GM18505 (cell line): Measurements from ENCODE around the gene TBCD.

Experiments used
- ATAC-seq: cut with Tn5 transposase; IDR thresholded peaks from one replicate; pipeline ENCODE4 v1.9.1; 2021; ENCODE audit not compliant: unreplicated experiment
- POLR2A ChIP-seq: IDR thresholded peaks from 4 replicates; pipeline ENCODE4 v1.6.1; 2011; ENCODE audit warnings: borderline replicate concordance; ENCODE audit not compliant: insufficient read depth, insufficient read length; ENCODE audit errors: extremely low read depth

The TBCD gene

DNA sequence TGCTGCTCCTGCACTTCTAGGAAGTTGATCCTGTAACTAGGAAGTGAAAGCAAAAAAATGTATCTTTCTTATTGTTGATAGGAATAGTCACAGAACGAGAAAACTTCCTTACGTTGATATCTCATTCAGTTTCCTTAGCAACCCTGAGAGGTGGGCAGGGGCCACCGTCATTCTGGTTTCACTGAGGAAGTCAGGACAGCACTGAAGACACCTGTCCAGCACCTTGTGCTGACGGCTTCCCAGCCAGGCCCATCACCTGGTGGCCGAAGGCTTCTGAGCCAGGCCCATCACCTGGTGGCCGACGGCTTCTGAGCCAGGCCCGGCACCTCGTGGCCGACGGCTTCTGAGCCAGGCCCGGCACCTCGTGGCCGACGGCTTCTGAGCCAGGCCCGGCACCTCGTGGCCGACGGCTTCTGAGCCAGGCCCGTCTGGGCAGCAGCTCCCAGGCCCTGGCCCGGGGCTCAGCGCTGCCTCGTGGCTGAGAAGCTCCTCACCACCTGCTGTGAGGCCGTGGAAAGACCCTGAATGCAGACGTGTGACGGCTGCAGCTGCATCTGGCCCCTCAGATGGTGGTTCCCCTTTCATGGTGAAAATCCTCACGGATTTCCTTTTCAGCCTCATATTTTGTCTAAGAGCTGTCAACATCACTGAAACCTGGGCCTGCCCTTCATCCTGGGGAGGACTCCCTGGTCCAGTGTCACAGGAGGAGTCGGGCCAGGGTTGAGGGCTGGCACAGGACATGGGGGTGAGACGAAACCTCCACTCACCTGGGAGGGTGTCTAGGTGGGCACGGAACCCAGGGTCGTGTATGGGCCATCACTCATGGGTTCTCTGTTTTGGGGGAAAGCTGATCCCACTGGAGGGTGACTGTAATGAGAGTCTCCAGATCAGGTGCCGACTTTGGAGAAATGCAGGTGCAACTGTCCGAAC, 121.0 kb downstream of the TBCD start:
- TF ChIP-seq POLR2A = no peak
- ATAC-seq = no peak

- no peak for TF ChIP-seq POLR2A
- ATAC-seq = no peak
Measured at GRCh38 chr17:82873521-82873920, 121.7 kb downstream of the TBCD start.

GRCh38 chr17:82874011-82874835, 122.4 kb downstream of the TBCD start:
- no peak for ATAC-seq
- TF ChIP-seq POLR2A = no peak

DNA sequence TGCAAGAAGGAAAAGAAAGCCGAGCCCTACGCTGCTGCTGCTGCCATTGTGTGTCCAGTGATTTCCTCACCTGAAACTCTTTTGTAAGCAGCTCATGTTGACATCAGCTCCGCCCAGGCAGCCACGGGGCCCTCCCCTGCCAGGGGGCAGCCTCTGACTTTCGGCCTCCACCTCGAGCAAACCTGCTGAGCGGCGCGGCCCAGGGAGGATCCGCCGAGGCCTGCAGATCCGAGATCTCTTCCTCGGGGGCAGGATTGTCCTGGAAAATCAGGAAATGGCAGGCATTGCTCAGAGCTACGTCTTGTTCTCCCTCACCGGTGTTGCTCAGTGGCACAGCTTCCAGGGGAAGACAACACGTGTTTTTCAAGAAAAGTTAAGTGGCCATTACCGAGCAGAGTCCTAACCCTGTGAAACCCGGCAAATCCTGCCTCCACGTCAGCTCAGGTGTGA, 123.6 kb downstream of the TBCD start:
- no peak for TF ChIP-seq POLR2A

DNA sequence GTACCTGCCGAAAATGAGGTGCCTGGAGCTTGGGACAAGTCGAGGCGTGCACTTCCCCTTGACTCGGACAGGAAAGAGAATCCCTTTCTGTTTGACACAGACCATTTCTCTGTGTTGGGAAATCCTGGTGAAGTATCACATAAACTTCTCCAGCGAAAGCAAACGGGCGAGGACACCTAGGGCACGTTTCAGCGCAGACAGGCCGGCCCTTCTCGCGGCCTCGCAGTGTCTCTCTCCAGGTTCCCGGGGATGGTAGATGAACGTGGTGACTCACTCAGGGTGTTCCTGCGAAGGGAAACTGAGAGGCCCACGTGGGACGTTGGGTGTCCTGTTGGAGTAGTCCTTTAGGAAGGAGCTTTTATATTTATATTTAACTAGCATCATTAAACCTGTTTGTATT, 124.3 kb downstream of the TBCD start:
- no peak for ATAC-seq
- TF ChIP-seq POLR2A = no peak

More for the DNA sequence above, 123.6 kb downstream of the TBCD start:
- ATAC-seq = no peak

GRCh38 chr17:82876602-82877379, 124.9 kb downstream of the TBCD start:
- TF ChIP-seq POLR2A = no peak
- no peak for ATAC-seq

- no peak for ATAC-seq
Measured at GRCh38 chr17:82878527-82878926, 126.7 kb downstream of the TBCD start.

GRCh38 chr17:82879241-82879640, 127.4 kb downstream of the TBCD start:
- no peak for ATAC-seq
- TF ChIP-seq POLR2A = no peak

More at GRCh38 chr17:82878527-82878926, 126.7 kb downstream of the TBCD start:
- no peak for TF ChIP-seq POLR2A

DNA sequence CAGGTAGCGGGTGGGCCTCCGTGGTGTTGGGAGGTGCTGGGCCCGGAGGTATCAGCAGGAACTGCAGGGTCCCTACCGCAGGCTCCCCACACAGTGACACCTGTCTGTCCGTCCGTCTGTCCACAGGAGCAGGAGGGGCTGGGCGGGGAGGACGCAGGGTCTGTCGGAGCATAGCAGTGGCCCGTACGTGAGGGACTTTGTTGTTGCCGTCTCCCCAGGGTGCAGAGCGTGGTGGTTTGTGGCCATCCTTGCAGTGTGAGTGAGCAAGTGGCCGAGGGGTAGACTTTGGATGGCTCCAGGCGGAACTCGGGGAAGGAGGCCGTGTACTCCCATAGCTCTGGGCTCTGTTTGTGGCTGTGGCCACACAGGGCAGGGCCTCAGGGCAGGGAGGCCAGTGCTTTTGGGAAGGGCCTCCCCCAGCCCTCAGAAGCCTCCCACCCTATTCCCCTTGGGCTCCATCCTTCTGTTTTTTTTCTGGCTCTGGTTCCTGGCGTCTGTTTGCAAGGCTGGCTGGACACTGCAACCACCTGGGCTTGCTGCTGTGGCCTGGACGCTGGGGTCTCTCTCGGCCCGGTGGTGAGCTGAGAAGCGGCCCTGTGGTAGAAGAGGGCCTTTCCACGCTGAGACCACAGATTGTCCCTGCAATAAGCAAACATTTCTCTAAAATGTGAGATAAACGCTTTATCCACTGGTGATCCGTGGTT, 128.9 kb downstream of the TBCD start:
- no peak for ATAC-seq
- TF ChIP-seq POLR2A = no peak

GRCh38 chr17:82881324-82881823, 129.5 kb downstream of the TBCD start:
- TF ChIP-seq POLR2A = no peak
- ATAC-seq = no peak

GRCh38 chr17:82881900-82882714, 130.2 kb downstream of the TBCD start:
- no peak for ATAC-seq
- no peak for TF ChIP-seq POLR2A
